Esophagus (tissue), 2 donors: ENCODE data around the gene C12orf76. TPM values are rescaled to one million over a fixed set of nuclear protein-coding genes. Genes with fewer than 3 reads are reported as not detected.
"Not testable (repeated sequence)": the region's sequence is repeated elsewhere in the genome, so short reads cannot be mapped to it uniquely, and the experiment has no call there.

Experiments used
- H3K27ac ChIP-seq, 2 donors: one replicate each; pipeline ENCODE4 v1.5.1; 2013; ENCODE audit warnings: low read depth in 2 of 2, mild to moderate bottlenecking in 2 of 2, inconsistent platforms in 1 of 2, low read length in 1 of 2, moderate library complexity in 1 of 2
- H3K27me3 ChIP-seq, 2 donors: one replicate each; pipeline ENCODE4 v1.6.1; 2013; ENCODE audit warnings: low read length in 2 of 2, control low read depth in 1 of 2, mild to moderate bottlenecking in 1 of 2; ENCODE audit not compliant: insufficient read depth in 2 of 2, control insufficient read depth in 1 of 2
- H3K36me3 ChIP-seq, 2 donors: one replicate each; pipeline ENCODE4 v1.6.1; 2013; ENCODE audit warnings: low read length in 1 of 2; ENCODE audit not compliant: control insufficient read depth in 2 of 2, insufficient read depth in 2 of 2
- H3K4me1 ChIP-seq, 2 donors: one replicate each; pipeline ENCODE4 v1.6.1; 2013; ENCODE audit warnings: low read length in 1 of 2; ENCODE audit not compliant: control insufficient read depth in 2 of 2, insufficient read depth in 2 of 2
- H3K4me3 ChIP-seq, 2 donors: one replicate each; pipeline ENCODE4 v1.5.1; 2013; ENCODE audit warnings: low read length in 2 of 2, mild to moderate bottlenecking in 2 of 2, low read depth in 1 of 2, moderate library complexity in 1 of 2
- H3K9me3 ChIP-seq, 2 donors: one replicate each; pipeline ENCODE4 v1.6.1; 2013; ENCODE audit warnings: mild to moderate bottlenecking in 2 of 2, low read depth in 1 of 2, low read length in 1 of 2, moderate library complexity in 1 of 2; ENCODE audit not compliant: control insufficient read depth in 2 of 2, insufficient read depth in 1 of 2
- WGBS, 2 donors: extraction: QIAGEN DNeasy Blood & Tissue Kit; methylation state at CpG; one replicate each; pipeline ENCODE4 v1.1.7; 2013; 5-methylcytosine and 5-hydroxymethylcytosine counted together
- polyA plus RNA-seq, 2 donors: library from polyadenylated mRNA; stranded (reverse); fragments of 200-250 nt; gene quantifications; one replicate each; pipeline ENCODE4 v1.2.3, GENCODE V29; 2013
- donor health status: healthy with polysubstance abuse.
- donor health status: Bipolar disorder and iron deficiency.

C12orf76 gene
- polyA plus RNA-seq, 2 donors = 4.1 to 4.9 TPM

DNA sequence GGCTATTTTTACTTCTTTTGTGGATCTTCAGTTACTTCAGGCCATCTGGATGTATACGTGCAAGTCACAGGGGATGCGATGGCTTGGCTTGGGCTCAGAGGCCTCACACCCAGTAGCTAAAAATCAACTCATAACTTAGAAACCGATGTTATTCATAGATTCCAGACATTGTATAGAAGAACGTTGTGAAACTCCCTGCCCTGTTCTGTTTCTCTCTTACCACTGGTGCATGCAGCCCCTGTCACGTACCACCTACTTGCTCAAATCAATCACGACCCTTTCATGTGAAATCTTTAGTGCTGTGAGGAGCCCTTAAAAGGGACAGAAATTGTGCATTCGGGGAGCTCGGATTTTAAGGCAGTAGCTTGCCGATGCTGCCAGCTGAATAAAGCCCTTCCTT is 1.3 kb upstream of the C12orf76 start:
- not testable (repeated sequence) for H3K4me1 ChIP-seq, H3K4me3 ChIP-seq, H3K27me3 ChIP-seq, H3K27ac ChIP-seq, H3K9me3 ChIP-seq, H3K36me3 ChIP-seq
- WGBS, 2 donors = 92 to 94% methylated on average over 9 of the region's 9 CpGs

DNA sequence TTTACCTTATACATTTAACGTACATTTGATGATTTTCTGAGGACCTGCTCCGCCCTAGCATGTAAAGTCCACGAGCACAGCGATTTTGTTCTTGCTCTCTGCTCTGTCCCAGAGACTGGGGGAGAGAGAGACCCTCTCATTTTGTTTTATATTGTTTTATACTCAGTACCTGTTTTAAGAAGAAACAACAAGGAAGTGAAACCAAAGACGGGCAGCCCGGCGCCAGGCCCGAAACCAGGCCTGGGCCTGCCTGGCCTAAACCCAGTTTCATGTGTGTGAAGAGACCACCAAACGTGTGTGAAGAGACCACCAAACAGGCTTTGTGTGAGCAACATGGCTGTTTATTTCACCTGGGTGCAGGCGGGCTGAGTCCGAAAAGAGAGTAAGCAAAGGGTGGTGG is 712 bp upstream of the C12orf76 start:
- 89 to 90% methylated on average over 11 of the region's 11 CpGs for WGBS, 2 donors
- H3K36me3 ChIP-seq, H3K9me3 ChIP-seq, H3K27me3 ChIP-seq, H3K4me1 ChIP-seq: not testable (repeated sequence)
- peak overlapping the region in 1 of 2 donors; percentile 39 for H3K27ac ChIP-seq
- H3K4me3 ChIP-seq = peak overlapping the region in 1 of 2 donors; percentile 80

DNA sequence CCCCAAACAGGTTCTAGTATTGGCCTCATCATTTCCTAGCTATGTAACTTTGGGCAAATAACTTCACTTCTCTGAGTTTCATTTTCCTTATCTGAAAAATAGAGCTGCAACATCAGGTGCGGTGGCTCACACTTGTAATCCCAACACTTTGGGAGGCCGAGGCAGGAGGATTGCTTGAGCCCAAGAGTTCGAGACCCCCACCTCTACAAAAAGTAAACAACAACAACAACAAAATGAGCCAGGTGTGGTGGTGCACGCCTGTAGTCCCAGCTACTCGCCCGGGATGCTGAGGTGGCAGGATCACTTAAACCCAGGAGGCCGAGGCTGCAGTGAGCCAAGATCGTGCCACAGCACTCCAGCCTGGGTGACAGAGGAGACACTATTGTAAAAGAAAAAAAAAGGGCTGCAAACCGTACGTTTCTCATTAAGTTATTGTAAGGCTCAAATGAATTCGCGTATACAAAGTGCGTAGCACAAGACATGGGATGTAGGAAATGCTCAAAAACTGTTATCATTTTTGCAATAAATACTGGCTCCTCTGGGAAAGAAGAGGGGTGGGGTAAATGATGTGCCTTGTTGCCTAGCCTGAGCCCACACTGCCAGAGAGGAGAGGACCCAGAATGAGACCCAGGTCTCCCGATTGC is 903 bp downstream of the C12orf76 start:
- Histone ChIP-seq H3K9me3 (no peaks in the 10 kb centered on the region), H3K4me3 (peak overlapping the region; percentile 80 to 81), H3K27me3 (no peaks in the 10 kb centered on the region), H3K36me3 (no peaks in the 10 kb centered on the region), H3K4me1 (peaks cover 2 to 3% of the 10 kb centered on the region in 2 donors), H3K27ac (no peak overlapping the region)
- WGBS, 2 donors = 69 to 70% methylated on average over 14 of the region's 14 CpGs

DNA sequence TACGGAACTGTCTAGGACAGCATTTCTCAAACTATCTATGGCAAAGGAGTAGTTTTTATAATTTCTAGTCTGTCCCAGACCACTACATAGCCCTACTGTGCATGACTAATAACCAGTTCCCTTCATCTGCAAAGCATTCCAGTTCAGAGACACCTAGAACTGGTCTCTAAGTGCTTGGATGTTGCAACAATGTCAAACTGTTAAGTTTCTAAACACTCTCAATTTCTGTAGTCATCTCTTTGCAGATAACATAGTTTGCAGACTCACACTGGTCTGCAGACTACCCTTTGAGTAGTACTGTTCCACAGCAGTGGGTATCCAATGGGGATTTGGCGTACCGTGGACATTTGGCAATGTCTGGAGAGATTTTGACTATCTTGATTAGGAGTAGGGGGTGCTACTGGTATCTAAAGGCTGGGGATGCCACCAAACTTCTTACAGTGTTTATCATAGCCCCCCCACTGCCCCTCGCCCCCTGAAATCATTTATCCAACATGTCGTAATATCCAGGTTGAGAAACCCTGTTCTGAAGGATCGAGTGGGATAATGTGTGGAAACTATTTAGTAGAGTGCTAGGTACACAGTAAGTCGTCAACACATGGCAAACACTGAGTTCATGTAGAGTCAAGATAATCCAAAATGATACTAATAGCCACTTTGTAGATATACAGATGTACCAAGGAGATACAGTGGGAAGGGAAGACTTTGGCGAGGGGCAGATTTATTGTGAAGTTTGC is 1.7 kb downstream of the C12orf76 start:
- H3K9me3 ChIP-seq = no peaks in the 10 kb centered on the region
- no peak overlapping the region for H3K27ac ChIP-seq
- H3K4me1 ChIP-seq = peaks cover 2 to 3% of the 10 kb centered on the region in 2 donors
- H3K36me3 ChIP-seq = peaks cover 0 to 3% of the 10 kb centered on the region in 2 donors
- 87 to 89% methylated on average over 8 of the region's 8 CpGs for WGBS, 2 donors
- H3K4me3 ChIP-seq = no peak overlapping the region
- H3K27me3 ChIP-seq = no peaks in the 10 kb centered on the region

DNA sequence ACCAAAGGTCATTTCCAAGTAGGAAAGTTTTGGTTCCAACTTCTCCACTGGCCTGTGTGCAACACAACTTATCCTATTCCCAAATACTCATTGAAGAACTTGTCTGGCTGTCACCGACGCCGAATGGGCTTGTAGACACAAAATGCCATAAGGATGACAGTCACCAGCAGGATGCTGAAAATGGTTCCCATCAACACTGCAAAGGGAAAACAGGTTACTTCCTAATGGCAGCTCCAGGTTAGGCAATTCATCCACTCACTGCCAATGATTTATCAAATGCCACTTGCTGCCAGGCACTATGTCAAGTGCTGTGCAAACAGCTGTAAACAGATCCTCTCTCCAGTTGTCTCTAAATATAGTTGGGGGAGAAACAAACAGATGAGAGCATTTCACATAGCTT is 6.1 kb downstream of the C12orf76 start:
- H3K27me3 ChIP-seq = no peaks in the 10 kb centered on the region
- no peaks in the 10 kb centered on the region for H3K9me3 ChIP-seq
- peaks cover 2 to 3% of the 10 kb centered on the region in 2 donors for H3K4me1 ChIP-seq
- peaks cover 5 to 7% of the 10 kb centered on the region in 2 donors for H3K36me3 ChIP-seq
- H3K4me3 ChIP-seq = no peak overlapping the region
- WGBS, 2 donors = 89 to 91% methylated on average over 3 of the region's 3 CpGs
- no peak overlapping the region for H3K27ac ChIP-seq

DNA sequence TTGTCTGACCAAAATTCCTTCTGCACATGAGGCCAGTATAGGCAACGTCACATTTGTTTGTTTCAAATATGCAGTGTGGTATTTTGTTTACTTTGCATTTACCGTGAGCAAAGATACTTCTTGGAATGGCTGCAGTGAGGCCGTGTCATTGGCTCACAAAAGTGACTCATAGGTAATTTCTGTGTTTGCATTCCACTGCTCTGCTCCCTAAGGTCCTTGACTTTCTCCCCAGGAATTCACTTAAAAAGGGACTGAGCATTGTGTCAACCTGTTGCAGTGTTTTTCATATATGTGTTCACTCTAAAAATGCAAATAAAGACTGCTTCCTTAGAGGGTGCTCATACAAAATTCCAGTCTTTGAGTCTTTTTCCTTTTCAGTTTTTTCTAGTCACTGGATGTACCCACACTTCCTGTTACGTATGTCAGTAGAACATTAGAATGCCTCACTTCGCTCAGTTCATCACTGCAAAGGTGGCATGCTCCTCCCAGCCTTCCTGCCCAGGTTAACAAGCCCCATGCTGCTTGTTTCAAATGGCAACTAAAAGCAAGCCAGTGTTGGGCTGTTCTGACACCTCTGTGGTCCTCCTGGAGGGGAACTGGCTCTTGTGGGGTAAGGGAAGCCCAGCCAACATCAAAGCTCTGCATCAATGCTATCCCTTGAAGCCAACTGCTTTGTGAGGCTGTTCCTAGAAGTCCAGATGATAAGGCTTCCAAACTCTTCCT is 9.1 kb downstream of the C12orf76 start:
- H3K4me1 ChIP-seq = peaks cover 0 to 3% of the 10 kb centered on the region in 2 donors

DNA sequence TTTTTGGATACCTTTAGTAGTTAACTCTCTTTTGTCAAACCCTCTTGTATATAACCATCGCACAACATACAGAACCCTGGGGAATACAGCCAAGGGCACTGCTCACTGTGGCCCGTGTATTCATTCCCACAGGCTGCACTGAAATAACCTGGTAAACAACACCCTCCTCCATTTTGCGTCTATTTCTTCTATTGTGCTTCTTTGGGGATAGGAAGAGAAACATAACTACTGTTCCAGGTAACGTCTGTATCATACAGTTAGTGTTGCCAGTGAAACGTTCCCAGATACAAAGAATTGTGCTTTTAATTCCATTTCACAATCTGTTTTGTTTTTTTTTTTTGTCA is 9.6 kb downstream of the C12orf76 start:
- Histone ChIP-seq H3K9me3 (no peaks in the 10 kb centered on the region), H3K4me3 (no peak overlapping the region), H3K36me3 (peaks cover 15 to 19% of the 10 kb centered on the region in 2 donors), H3K27me3 (no peaks in the 10 kb centered on the region), H3K27ac (peak overlapping the region; percentile 69 to 76), H3K4me1 (peaks cover 0 to 3% of the 10 kb centered on the region in 2 donors)
- 32 to 44% methylated on average over 5 of the region's 5 CpGs for WGBS, 2 donors

More for the DNA sequence above, 9.1 kb downstream of the C12orf76 start:
- peaks cover 13 to 18% of the 10 kb centered on the region in 2 donors for H3K36me3 ChIP-seq
- no peaks in the 10 kb centered on the region for H3K9me3 ChIP-seq
- no peak overlapping the region for H3K4me3 ChIP-seq
- peak overlapping the region; percentile 72 to 90 for H3K27ac ChIP-seq
- 26 to 31% methylated on average over 5 of the region's 5 CpGs for WGBS, 2 donors
- H3K27me3 ChIP-seq = no peaks in the 10 kb centered on the region

DNA sequence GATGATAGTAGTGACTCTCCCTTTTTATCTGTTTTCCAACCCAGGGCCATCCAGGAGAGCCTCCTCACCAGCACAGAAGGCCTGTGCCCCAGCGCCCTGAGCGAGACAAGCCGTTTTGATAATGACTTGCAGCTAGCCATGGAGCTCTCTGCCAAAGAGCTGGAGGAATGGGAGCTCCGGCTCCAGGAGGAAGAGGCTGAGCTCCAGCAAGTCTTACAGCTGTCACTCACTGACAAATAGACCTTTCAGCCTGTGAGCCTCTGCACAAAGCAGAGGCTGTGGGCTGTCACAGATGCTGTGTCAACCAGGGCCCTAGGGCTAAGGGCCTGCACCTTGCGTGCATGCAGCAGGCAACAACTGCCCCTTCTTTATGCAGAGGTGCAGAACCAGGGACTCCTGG is 11.0 kb downstream of the C12orf76 start:
- H3K27me3 ChIP-seq = no peaks in the 10 kb centered on the region
- no peaks in the 10 kb centered on the region for H3K9me3 ChIP-seq
- no peak overlapping the region for H3K4me3 ChIP-seq
- H3K27ac ChIP-seq = no peak overlapping the region
- peaks cover 15 to 19% of the 10 kb centered on the region in 2 donors for H3K36me3 ChIP-seq
- H3K4me1 ChIP-seq = peaks cover 0 to 3% of the 10 kb centered on the region in 2 donors
- WGBS, 2 donors = 86 to 87% methylated on average over 5 of the region's 5 CpGs

DNA sequence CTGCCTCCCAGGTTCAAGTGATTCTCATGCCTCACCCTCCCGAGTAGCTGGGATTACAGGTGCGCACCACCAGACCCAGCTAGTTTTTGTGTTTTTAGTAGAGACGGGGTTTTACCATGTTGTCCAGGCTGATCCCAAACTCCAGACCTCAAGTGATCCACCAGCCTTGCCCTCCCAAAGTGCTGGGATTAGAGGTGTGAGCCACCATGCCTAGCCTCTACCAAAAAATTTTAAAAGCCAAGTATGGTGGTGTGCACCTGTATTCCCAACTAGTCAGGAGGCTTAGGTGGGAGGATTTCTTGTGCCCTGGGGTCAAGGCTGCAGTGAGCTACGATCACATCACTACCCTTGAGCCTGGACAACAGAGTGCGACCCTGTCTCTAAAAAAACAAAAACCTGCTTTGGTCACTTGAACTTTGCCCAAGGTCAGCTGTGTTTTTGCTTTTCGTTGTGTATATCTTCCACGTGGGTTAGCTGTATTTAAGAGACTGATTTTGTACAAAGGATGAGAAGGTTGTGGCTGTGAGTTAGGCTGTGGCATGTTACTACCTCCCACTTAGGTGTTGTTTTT is 12.7 kb downstream of the C12orf76 start:
- H3K27me3 ChIP-seq = no peaks in the 10 kb centered on the region
- no peak overlapping the region for H3K4me3 ChIP-seq
- WGBS, 2 donors = 85 to 92% methylated on average over 7 of the region's 7 CpGs
- H3K9me3 ChIP-seq = no peaks in the 10 kb centered on the region
- H3K27ac ChIP-seq = no peak overlapping the region
- H3K36me3 ChIP-seq = peaks cover 15% of the 10 kb centered on the region in 2 donors
- peaks cover 0 to 3% of the 10 kb centered on the region in 2 donors for H3K4me1 ChIP-seq
